GM18870 (cell line): ENCODE results near the gene GPX8.

Experiments used
- ATAC-seq: cut with Tn5 transposase; IDR thresholded peaks from one replicate; pipeline ENCODE4 v1.9.1; 2021; ENCODE audit warnings: moderate library complexity; ENCODE audit not compliant: unreplicated experiment

Gene GPX8

GRCh38 chr5:55172051-55172899 is 12.3 kb downstream of the GPX8 start:
- ATAC-seq: peak; percentile 78

- peak; percentile 37 for ATAC-seq
Measured at GRCh38 chr5:55172937-55173686, 13.1 kb downstream of the GPX8 start, which contains the start of gene CDC20B. TSS of gene CDC20B (minus strand) at chr5:55173177. CDS start at chr5:55173000, 177 bp downstream.

GRCh38 chr5:55173687-55174230 is 13.8 kb downstream of the GPX8 start:
- ATAC-seq: peak; percentile 3

- ATAC-seq: no peak
Measured at GRCh38 chr5:55175781-55176175, 15.8 kb downstream of the GPX8 start.

GRCh38 chr5:55176176-55176818 is 16.3 kb downstream of the GPX8 start:
- ATAC-seq: no peak

- no peak for ATAC-seq
Measured at GRCh38 chr5:55177078-55177477, 17.1 kb downstream of the GPX8 start.

- ATAC-seq: no peak
Measured at GRCh38 chr5:55180016-55180415, 20.0 kb downstream of the GPX8 start.

- ATAC-seq: no peak
Measured at GRCh38 chr5:55187370-55187769, 27.4 kb downstream of the GPX8 start.

- ATAC-seq: no peak
Measured at GRCh38 chr5:55188656-55189540, 28.9 kb downstream of the GPX8 start.

- ATAC-seq: no peak
Measured at GRCh38 chr5:55191165-55191564, 31.2 kb downstream of the GPX8 start.

- no peak for ATAC-seq
Measured at GRCh38 chr5:55205001-55205400, 45.0 kb downstream of the GPX8 start.

GRCh38 chr5:55211184-55211874 is 51.4 kb downstream of the GPX8 start:
- no peak for ATAC-seq
